Neuronal stem cell (in vitro differentiated cells): Measurements from ENCODE around the gene RPL27.
"Not testable (repeated sequence)": the region's sequence is repeated elsewhere in the genome, so short reads cannot be mapped to it uniquely, and the experiment has no call there.

Experiments
- DNase-seq: peaks from one replicate; pipeline ENCODE4 v3.0.0-alpha.2; 2013; ENCODE audit warnings: low spot score
- H2AFZ ChIP-seq: one replicate; pipeline ENCODE4 v1.6.1; 2013; ENCODE audit warnings: mild to moderate bottlenecking, low read length, inconsistent platforms
- H2AK5ac ChIP-seq: 2 replicates; pipeline ENCODE4 v1.6.1; 2013; ENCODE audit warnings: low read depth, mild to moderate bottlenecking, inconsistent platforms, low read length, moderate library complexity, mixed read lengths
- H2BK120ac ChIP-seq: 2 replicates; pipeline ENCODE4 v1.6.1; 2013; ENCODE audit warnings: low read depth, mild to moderate bottlenecking, inconsistent platforms, low read length, moderate library complexity, mixed read lengths
- H2BK12ac ChIP-seq: one replicate; pipeline ENCODE4 v1.6.1; 2013; ENCODE audit warnings: low read length, inconsistent platforms
- H2BK15ac ChIP-seq: 2 replicates; pipeline ENCODE4 v1.6.1; 2013; ENCODE audit warnings: mild to moderate bottlenecking, low read length, inconsistent platforms, mixed read lengths
- H2BK5ac ChIP-seq: one replicate; pipeline ENCODE4 v1.6.1; 2013; ENCODE audit warnings: inconsistent platforms, mild to moderate bottlenecking, low read length, moderate library complexity
- H3K14ac ChIP-seq: one replicate; pipeline ENCODE4 v1.6.1; 2013; ENCODE audit warnings: low read length, inconsistent platforms
- H3K18ac ChIP-seq: 2 replicates; pipeline ENCODE4 v1.6.1; 2013; ENCODE audit warnings: low read length, inconsistent platforms
- H3K23ac ChIP-seq: 2 replicates; pipeline ENCODE4 v1.6.1; 2013; ENCODE audit warnings: low read depth, mild to moderate bottlenecking, mixed read lengths, low read length, inconsistent platforms; ENCODE audit not compliant: poor library complexity
- H3K27ac ChIP-seq: replicated peaks from 3 replicates; pipeline ENCODE4 v1.5.1; 2013; ENCODE audit warnings: low read length, inconsistent platforms
- H3K27me3 ChIP-seq, 3 experiments: 2 replicates each; pipeline ENCODE4 v1.6.1; 2013; ENCODE audit warnings: low read length in 3 of 3, mild to moderate bottlenecking in 2 of 3, inconsistent platforms in 1 of 3, low read depth in 1 of 3, mixed read lengths in 1 of 3, moderate library complexity in 1 of 3; ENCODE audit not compliant: control insufficient read depth in 3 of 3, insufficient read depth in 3 of 3
- H3K36me3 ChIP-seq, 2 donors: replicated peaks in 1 of 2; 2 replicates each; pipeline ENCODE4 v1.6.1; 2013; ENCODE audit warnings: low read length in 2 of 2; ENCODE audit not compliant: control insufficient read depth in 2 of 2, insufficient read depth in 2 of 2
- H3K4ac ChIP-seq: 2 replicates; pipeline ENCODE4 v1.6.1; 2013; ENCODE audit warnings: inconsistent platforms, mild to moderate bottlenecking, low read length, moderate library complexity
- H3K4me1 ChIP-seq, 2 donors: 1 replicate in 1 of 2; 2 replicates in 1 of 2; pipeline ENCODE4 v1.6.1; 2013; ENCODE audit warnings: low read length in 2 of 2, low read depth in 1 of 2; ENCODE audit not compliant: control insufficient read depth in 2 of 2, insufficient read depth in 1 of 2
- H3K4me2 ChIP-seq: one replicate; pipeline ENCODE4 v1.6.1; 2013; ENCODE audit warnings: mild to moderate bottlenecking, low read length, inconsistent platforms; ENCODE audit not compliant: insufficient read depth, poor library complexity, severe bottlenecking
- H3K4me3 ChIP-seq, 2 donors: 2 replicates each; pipeline ENCODE4 v1.5.1; 2013; ENCODE audit warnings: low read length in 2 of 2, mild to moderate bottlenecking in 2 of 2, inconsistent platforms in 1 of 2, moderate library complexity in 1 of 2
- H3K79me1 ChIP-seq: one replicate; pipeline ENCODE4 v1.6.1; 2013; ENCODE audit warnings: low read depth, mild to moderate bottlenecking, inconsistent platforms, low read length, moderate library complexity
- H3K9ac ChIP-seq: one replicate; pipeline ENCODE4 v1.6.1; 2013; ENCODE audit warnings: mild to moderate bottlenecking, low read depth, low read length, inconsistent platforms; ENCODE audit not compliant: poor library complexity
- H3K9me3 ChIP-seq, 2 donors: replicated peaks in 1 of 2; 2 replicates each; pipeline versions ENCODE3 to v1.6.1; 2013; ENCODE audit warnings: low read length in 2 of 2, mild to moderate bottlenecking in 2 of 2, inconsistent platforms in 1 of 2, low read depth in 1 of 2, mixed read lengths in 1 of 2, moderate library complexity in 1 of 2; ENCODE audit not compliant: control insufficient read depth in 2 of 2, insufficient read depth in 1 of 2
- H4K8ac ChIP-seq: one replicate; pipeline ENCODE4 v1.6.1; 2013; ENCODE audit warnings: low read depth, mild to moderate bottlenecking, inconsistent platforms, low read length, moderate library complexity
- H4K91ac ChIP-seq: one replicate; pipeline ENCODE4 v1.6.1; 2013; ENCODE audit warnings: low read length, low read depth, mild to moderate bottlenecking, inconsistent platforms; ENCODE audit not compliant: poor library complexity
- WGBS, 2 donors: extraction: QIAGEN DNeasy Blood & Tissue Kit; methylation state at CpG; one replicate each; pipeline ENCODE4 v1.1.7; 2013; ENCODE audit warnings: missing lambda C conversion rate in 2 of 2, mixed read lengths in 1 of 2; ENCODE audit not compliant: insufficient read length in 2 of 2, insufficient replicate concordance in 1 of 2; ENCODE audit errors: extremely low coverage in 2 of 2; 5-methylcytosine and 5-hydroxymethylcytosine counted together

The RPL27 gene

DNA sequence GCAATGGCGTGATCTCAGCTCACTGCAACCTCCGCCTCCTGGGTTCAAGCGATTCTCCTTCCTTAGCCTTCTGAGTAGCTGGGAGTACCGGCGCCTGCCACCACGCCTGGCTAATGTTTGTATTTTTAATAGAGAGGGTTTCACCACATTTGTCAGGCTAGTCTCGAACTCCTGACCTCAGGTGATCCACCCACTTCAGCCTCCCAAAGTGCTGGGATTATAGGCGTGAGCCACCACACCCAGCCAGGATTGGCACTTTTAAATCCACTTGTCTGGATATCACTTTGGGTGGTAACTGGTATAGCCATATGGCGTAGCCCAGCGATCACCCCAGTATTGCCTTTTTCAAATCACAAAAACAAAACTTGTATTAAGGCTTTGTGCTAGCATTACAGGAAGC, 4.3 kb upstream of the RPL27 start:
- H3K4ac ChIP-seq, H2BK5ac ChIP-seq, H2AK5ac ChIP-seq, H3K18ac ChIP-seq, H3K9ac ChIP-seq, H3K79me1 ChIP-seq, H3K14ac ChIP-seq, H4K91ac ChIP-seq, H2BK120ac ChIP-seq, H3K27ac ChIP-seq, H3K9me3 ChIP-seq, H3K4me2 ChIP-seq, H2BK12ac ChIP-seq, H2AFZ ChIP-seq, H3K4me3 ChIP-seq, H3K23ac ChIP-seq, H3K27me3 ChIP-seq, H3K4me1 ChIP-seq, H2BK15ac ChIP-seq, DNase-seq, H4K8ac ChIP-seq: not testable (repeated sequence)
- peaks cover 24 to 49% of the 10 kb centered on the region in 2 donors for H3K36me3 ChIP-seq
- no CpG with 5 or more reads among the region's 10 CpGs for WGBS, 2 donors

DNA sequence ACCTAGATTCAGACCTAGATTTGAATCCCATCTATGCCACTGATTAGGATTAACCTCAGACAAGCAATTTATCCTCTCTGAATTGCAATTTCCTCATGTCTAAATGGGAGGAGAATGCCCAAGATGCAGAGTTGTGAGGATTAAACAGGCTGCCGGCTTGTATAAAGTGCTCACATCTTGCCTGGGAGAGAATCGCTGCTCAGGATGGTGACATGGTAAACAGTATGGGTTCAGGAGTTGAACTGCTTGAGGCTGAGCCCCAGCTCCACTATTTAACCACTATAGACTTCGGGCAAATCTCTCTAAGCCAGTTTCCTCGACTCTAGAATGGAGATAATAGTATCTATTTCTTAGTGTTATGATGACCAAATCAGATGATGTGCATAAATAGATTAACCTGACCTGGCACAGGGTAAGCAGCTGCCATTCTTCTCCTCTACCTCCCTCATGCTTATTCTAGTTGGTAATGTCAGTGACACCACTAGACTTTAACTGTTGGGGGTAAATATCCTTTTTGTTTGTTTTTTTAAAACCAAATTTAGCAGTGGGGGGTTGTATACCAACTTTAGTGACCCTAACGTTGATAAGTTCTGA, 732 bp upstream of the RPL27 start:
- H3K4me1 ChIP-seq: peaks cover 4 to 6% of the 10 kb centered on the region in 2 donors
- H2BK120ac ChIP-seq: no peak overlapping the region
- no peaks in the 10 kb centered on the region for H3K9me3 ChIP-seq
- H2BK5ac ChIP-seq: no peak overlapping the region
- H3K23ac ChIP-seq: no peak overlapping the region
- peaks cover 6% of the 10 kb centered on the region for H3K79me1 ChIP-seq
- H4K91ac ChIP-seq: no peak overlapping the region
- H2AFZ ChIP-seq: peak overlapping the region; percentile 74
- H2AK5ac ChIP-seq: no peak overlapping the region
- peak overlapping the region; percentile 12 for H3K4ac ChIP-seq
- H2BK15ac ChIP-seq: no peak overlapping the region
- no CpG with 5 or more reads among the region's 5 CpGs for WGBS, 2 donors
- no peak for DNase-seq
- H3K9ac ChIP-seq: no peak overlapping the region
- peak overlapping the region; percentile 56 for H3K27ac ChIP-seq
- peak overlapping the region in 1 of 2 donors; percentile 20 for H3K4me3 ChIP-seq
- H3K18ac ChIP-seq: no peak overlapping the region
- H3K14ac ChIP-seq: no peak overlapping the region
- no peak overlapping the region for H2BK12ac ChIP-seq
- H4K8ac ChIP-seq: no peak overlapping the region
- peaks cover 0 to 1% (median 0%) of the 10 kb centered on the region in 3 experiments for H3K27me3 ChIP-seq
- H3K36me3 ChIP-seq: peaks cover 26 to 52% of the 10 kb centered on the region in 2 donors
- H3K4me2 ChIP-seq: peak overlapping the region; percentile 45

DNA sequence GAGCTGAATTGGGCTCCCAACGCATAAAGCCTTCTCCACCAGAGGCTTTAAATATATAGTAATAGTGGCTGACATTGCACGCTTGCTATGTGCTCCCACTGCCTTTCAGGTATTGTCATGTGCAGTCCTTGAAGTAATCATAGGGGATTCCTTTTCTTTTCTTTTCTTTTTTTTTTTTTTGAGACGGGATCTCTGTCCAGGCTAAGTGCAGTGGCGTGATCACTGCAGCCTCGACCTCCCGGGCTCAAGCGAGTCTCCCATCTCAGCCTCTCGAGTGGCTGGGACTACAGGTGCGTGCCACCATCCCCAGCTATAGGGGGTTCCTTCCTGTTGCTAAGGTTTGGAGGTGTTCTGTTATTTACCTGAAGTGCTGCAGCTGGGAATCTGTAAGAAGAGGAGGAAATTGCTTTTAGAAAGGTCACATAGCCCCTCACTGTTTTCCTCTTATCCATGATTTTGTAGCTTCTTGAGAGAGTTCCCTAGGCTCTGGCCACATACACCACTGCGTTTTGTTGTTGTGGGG, 845 bp downstream of the RPL27 start:
- Histone ChIP-seq H3K18ac (no peak overlapping the region), H3K14ac (peak overlapping the region; percentile 12), H3K27me3 (peaks cover 0 to 1% (median 0%) of the 10 kb centered on the region in 3 experiments), H4K91ac (no peak overlapping the region), H3K4me3 (peak overlapping the region; percentile 86 to 95), H3K4me1 (peaks cover 4 to 6% of the 10 kb centered on the region in 2 donors), H2BK12ac (no peak overlapping the region), H3K23ac (no peak overlapping the region), H3K27ac (no peak overlapping the region), H2BK5ac (no peak overlapping the region), H4K8ac (no peak overlapping the region), H2AK5ac (no peak overlapping the region), H2BK15ac (no peak overlapping the region), H3K79me1 (peaks cover 6% of the 10 kb centered on the region), H3K9me3 (no peaks in the 10 kb centered on the region), H3K4me2 (peak overlapping the region; percentile 80), H3K4ac (no peak overlapping the region), H2AFZ (peak overlapping the region; percentile 74), H3K9ac (peak overlapping the region; percentile 98), H2BK120ac (no peak overlapping the region), H3K36me3 (peaks cover 33 to 55% of the 10 kb centered on the region in 2 donors)
- WGBS, 2 donors: no CpG with 5 or more reads among the region's 10 CpGs
- no peak for DNase-seq

DNA sequence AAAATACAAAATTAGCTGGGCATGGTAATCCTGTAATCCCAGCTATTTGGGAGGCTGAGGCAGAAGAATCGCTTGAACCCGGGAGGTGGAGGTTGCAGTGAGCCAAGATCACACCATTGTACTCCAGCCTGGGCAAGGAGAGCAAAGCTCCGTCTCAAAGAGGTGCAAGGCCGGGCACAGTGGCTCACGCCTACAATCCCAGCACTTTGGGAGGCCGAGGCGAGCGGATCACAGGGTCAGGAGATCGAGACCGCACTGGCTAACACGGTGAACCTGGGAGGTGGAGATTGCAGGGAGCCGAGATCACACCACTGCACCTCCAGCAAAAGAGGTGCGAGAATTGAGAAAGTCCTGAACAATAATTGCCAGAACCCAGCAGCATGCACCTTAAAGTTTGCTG, 2.7 kb downstream of the RPL27 start:
- H4K91ac ChIP-seq, H3K4me3 ChIP-seq, H3K14ac ChIP-seq, H2BK120ac ChIP-seq, H2BK5ac ChIP-seq, H3K9me3 ChIP-seq, H3K27ac ChIP-seq, DNase-seq, H2BK12ac ChIP-seq, H2AFZ ChIP-seq, H3K4me1 ChIP-seq, H3K9ac ChIP-seq, H3K79me1 ChIP-seq, H2AK5ac ChIP-seq, H3K23ac ChIP-seq, H2BK15ac ChIP-seq, H3K4me2 ChIP-seq, H4K8ac ChIP-seq, H3K18ac ChIP-seq, H3K4ac ChIP-seq, H3K27me3 ChIP-seq: not testable (repeated sequence)
- WGBS, 2 donors: no CpG with 5 or more reads among the region's 13 CpGs
- H3K36me3 ChIP-seq: peaks cover 34 to 56% of the 10 kb centered on the region in 2 donors
